H9 (cell line): ENCODE results near the gene CTCF. TPM values are rescaled to one million over a fixed set of nuclear protein-coding genes. Genes with fewer than 3 reads are reported as not detected.

Experiments
- DNase-seq: peaks from one replicate; pipeline ENCODE4 v3.0.0-alpha.2; 2017
- H2AFZ ChIP-seq: one replicate; pipeline ENCODE4 v1.6.1; 2013; ENCODE audit warnings: mild to moderate bottlenecking, low read length, control low read depth, moderate library complexity
- H2AK5ac ChIP-seq: 2 replicates; pipeline ENCODE4 v1.6.1; 2013; ENCODE audit warnings: low read length, control low read depth, mixed read lengths; ENCODE audit not compliant: insufficient read length
- H2BK120ac ChIP-seq: one replicate; pipeline ENCODE4 v1.6.1; 2013; ENCODE audit warnings: low read depth, mild to moderate bottlenecking, low read length, control low read depth, inconsistent platforms; ENCODE audit not compliant: poor library complexity, severe bottlenecking
- H2BK12ac ChIP-seq: 2 replicates; pipeline ENCODE4 v1.6.1; 2013; ENCODE audit warnings: low read length, control low read depth, mixed read lengths, low read depth; ENCODE audit not compliant: insufficient read length
- H2BK15ac ChIP-seq: 2 replicates; pipeline ENCODE4 v1.6.1; 2013; ENCODE audit warnings: low read depth, low read length, control low read depth
- H2BK20ac ChIP-seq: one replicate; pipeline ENCODE4 v1.6.1; 2013; ENCODE audit warnings: low read depth, mild to moderate bottlenecking, low read length, control low read depth, inconsistent platforms; ENCODE audit not compliant: poor library complexity, severe bottlenecking
- H2BK5ac ChIP-seq: 2 replicates; pipeline ENCODE4 v1.6.1; 2013; ENCODE audit warnings: low read length, control low read depth, mixed read lengths; ENCODE audit not compliant: insufficient read length
- H3K14ac ChIP-seq: 2 replicates; pipeline ENCODE4 v1.6.1; 2013; ENCODE audit warnings: low read length, control low read depth; ENCODE audit not compliant: insufficient read depth
- H3K18ac ChIP-seq: 2 replicates; pipeline ENCODE4 v1.6.1; 2013; ENCODE audit warnings: low read depth, mild to moderate bottlenecking, mixed read lengths, low read length, control low read depth; ENCODE audit not compliant: insufficient read length
- H3K23ac ChIP-seq: 2 replicates; pipeline ENCODE4 v1.6.1; 2013; ENCODE audit warnings: low read length, control low read depth, mixed read lengths, low read depth; ENCODE audit not compliant: insufficient read length
- H3K23me2 ChIP-seq: 2 replicates; pipeline ENCODE4 v1.6.1; 2013; ENCODE audit warnings: low read depth, mild to moderate bottlenecking, mixed read lengths, low read length, control low read depth; ENCODE audit not compliant: insufficient read length, poor library complexity, severe bottlenecking
- H3K27ac ChIP-seq: 2 replicates; pipeline ENCODE4 v1.5.1; 2013; ENCODE audit warnings: low read length, control low read depth, mixed read lengths, low read depth; ENCODE audit not compliant: insufficient read length
- H3K27me3 ChIP-seq: 2 replicates; pipeline ENCODE4 v1.6.1; 2013; ENCODE audit warnings: low read length, control low read depth, inconsistent platforms; ENCODE audit not compliant: insufficient read depth
- H3K4ac ChIP-seq: 2 replicates; pipeline ENCODE4 v1.6.1; 2013; ENCODE audit warnings: low read depth, mild to moderate bottlenecking, control low read depth, inconsistent platforms, low read length, moderate library complexity
- H3K4me1 ChIP-seq: 2 replicates; pipeline ENCODE4 v1.6.1; 2013; ENCODE audit warnings: low read length, control low read depth, inconsistent platforms; ENCODE audit not compliant: insufficient read depth
- H3K4me2 ChIP-seq: 2 replicates; pipeline ENCODE4 v1.6.1; 2013; ENCODE audit warnings: low read length, control low read depth, mixed read lengths; ENCODE audit not compliant: insufficient read length, insufficient read depth
- H3K56ac ChIP-seq: 2 replicates; pipeline ENCODE4 v1.6.1; 2013; ENCODE audit warnings: low read depth, mild to moderate bottlenecking, mixed read lengths, low read length, control low read depth; ENCODE audit not compliant: insufficient read length
- H3K79me1 ChIP-seq: 2 replicates; pipeline ENCODE4 v1.6.1; 2013; ENCODE audit warnings: low read depth, mild to moderate bottlenecking, moderate library complexity, low read length, control low read depth, inconsistent platforms; ENCODE audit not compliant: insufficient read depth, poor library complexity, severe bottlenecking
- H3K79me2 ChIP-seq: 2 replicates; pipeline ENCODE4 v1.6.1; 2013; ENCODE audit warnings: low read length, control low read depth, inconsistent platforms; ENCODE audit not compliant: insufficient read depth
- H3K9ac ChIP-seq: 2 replicates; pipeline ENCODE4 v1.6.1; 2013; ENCODE audit warnings: low read length, control low read depth, mixed read lengths; ENCODE audit not compliant: insufficient read length; ENCODE audit errors: extremely low read depth
- H3K9me3 ChIP-seq: one replicate; pipeline ENCODE4 v1.6.1; 2013; ENCODE audit warnings: low read depth, low read length, inconsistent platforms; ENCODE audit not compliant: control insufficient read depth
- H3T11ph ChIP-seq: one replicate; pipeline ENCODE4 v1.6.1; 2013; ENCODE audit warnings: mild to moderate bottlenecking, low read length, control low read depth, inconsistent platforms
- H4K20me1 ChIP-seq: one replicate; pipeline ENCODE4 v1.6.1; 2013; ENCODE audit not compliant: control insufficient read depth, insufficient read length, insufficient read depth
- H4K5ac ChIP-seq: 2 replicates; pipeline ENCODE4 v1.6.1; 2013; ENCODE audit warnings: low read depth, mild to moderate bottlenecking, mixed read lengths, low read length, control low read depth; ENCODE audit not compliant: insufficient read length
- H4K8ac ChIP-seq: replicated peaks from 2 replicates; pipeline ENCODE4 v1.6.1; 2013; ENCODE audit warnings: low read length, control low read depth, mixed read lengths, low read depth; ENCODE audit not compliant: insufficient read length
- H4K91ac ChIP-seq: 2 replicates; pipeline ENCODE4 v1.6.1; 2013; ENCODE audit warnings: low read depth, mild to moderate bottlenecking, moderate library complexity, mixed read lengths, low read length, control low read depth; ENCODE audit not compliant: insufficient read length
- H3K27ac Mint-ChIP-seq, 3 experiments: 2 replicates in 2 of 3; 3 replicates in 1 of 3; pipeline ENCODE4 v1.8.0; 2020 to 2021; ENCODE audit warnings: mixed read lengths in 3 of 3, mild to moderate bottlenecking in 1 of 3, moderate library complexity in 1 of 3
- H3K27me3 Mint-ChIP-seq: 2 replicates; pipeline ENCODE4 v1.8.0; 2021; ENCODE audit warnings: low read depth, mild to moderate bottlenecking, moderate library complexity, mixed read lengths
- H3K36me3 Mint-ChIP-seq, 3 experiments: 2 replicates in 2 of 3; 3 replicates in 1 of 3; pipeline ENCODE4 v1.8.0; 2020 to 2021; ENCODE audit warnings: low read depth in 3 of 3, mixed read lengths in 3 of 3; ENCODE audit not compliant: insufficient read depth in 1 of 3
- H3K4me1 Mint-ChIP-seq, 2 experiments: 2 replicates each; pipeline ENCODE4 v1.8.0; 2020; ENCODE audit warnings: mixed read lengths in 2 of 2
- H3K4me3 Mint-ChIP-seq, 2 experiments: 2 replicates in 1 of 2; 3 replicates in 1 of 2; pipeline ENCODE4 v1.8.0; 2020 to 2021; ENCODE audit warnings: mild to moderate bottlenecking in 2 of 2, mixed read lengths in 2 of 2, moderate library complexity in 1 of 2
- H3K9me3 Mint-ChIP-seq, 2 experiments: 2 replicates in 1 of 2; 3 replicates in 1 of 2; pipeline ENCODE4 v1.8.0; 2020; ENCODE audit warnings: mild to moderate bottlenecking in 2 of 2, mixed read lengths in 2 of 2, moderate library complexity in 1 of 2
- WGBS: extraction: QIAGEN DNeasy Blood & Tissue Kit; methylation state at CpG from one replicate; pipeline ENCODE4 v1.1.7; 2013; ENCODE audit warnings: missing lambda C conversion rate, low lambda C conversion rate, mixed read lengths; ENCODE audit not compliant: insufficient read length; ENCODE audit errors: extremely low coverage; 5-methylcytosine and 5-hydroxymethylcytosine counted together
- total RNA-seq: library from RNA; stranded (reverse); gene quantifications from 2 replicates; pipeline ENCODE4 v1.2.1, GENCODE V29; 2021
- TF ChIP-seq, protein P1 (sequence below): fragments of 200-600 bp; sonication (generic); conservative IDR thresholded peaks from 3 replicates; pipeline ENCODE4 v1.8.0; 2021; ENCODE audit warnings: antibody characterized with exemption, mild to moderate bottlenecking

Gene CTCF
- total RNA-seq, 1 experiment from 2014 or later: 87.3 TPM

DNA sequence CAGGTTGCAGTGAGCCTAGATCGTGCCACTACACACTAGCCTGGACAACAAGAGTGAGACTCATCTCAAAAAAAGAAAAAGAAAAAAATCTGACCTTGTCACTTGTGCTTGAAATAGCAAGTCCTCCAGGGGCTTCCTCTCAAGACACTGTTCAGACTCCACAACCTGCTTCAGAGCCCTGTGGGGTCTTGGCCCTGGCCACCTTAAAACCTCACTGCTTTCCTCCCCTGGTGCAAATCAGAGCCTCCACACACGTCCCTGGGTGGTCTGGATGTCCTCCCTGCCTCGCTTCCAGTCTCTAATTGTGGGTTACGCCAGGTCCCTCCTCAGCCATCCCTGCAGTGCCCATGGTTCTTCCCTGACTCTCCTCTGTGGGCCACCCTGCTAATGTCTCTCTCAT lies 93.0 kb downstream of the CTCF start:
- H3K23ac ChIP-seq: no peak overlapping the region

More for the DNA sequence above, 93.0 kb downstream of the CTCF start:
- no peaks in the 10 kb centered on the region; a peak in 1 of 5 replicates for H3K9me3 Mint-ChIP-seq
- Histone ChIP-seq H2BK12ac (no peak overlapping the region), H2BK20ac (no peak overlapping the region), H3T11ph (no peak overlapping the region), H2AFZ (no peak overlapping the region), H2BK120ac (no peak overlapping the region), H3K4me1 (no peaks in the 10 kb centered on the region), H4K20me1 (no peaks in the 10 kb centered on the region), H3K23me2 (peaks cover 8% of the 10 kb centered on the region), H2BK5ac (no peak overlapping the region), H2AK5ac (no peak overlapping the region), H3K9me3 (no peaks in the 10 kb centered on the region), H3K79me1 (no peaks in the 10 kb centered on the region), H3K27me3 (no peaks in the 10 kb centered on the region; the same call in 1 of the 2 replicates), H2BK15ac (no peak overlapping the region), H3K27ac (no peak overlapping the region), H3K9ac (no peak overlapping the region), H4K91ac (no peak overlapping the region), H3K79me2 (no peaks in the 10 kb centered on the region), H3K4me2 (no peak overlapping the region), H4K5ac (no peak overlapping the region), H3K14ac (no peak overlapping the region), H3K18ac (no peak overlapping the region), H3K4ac (no peak overlapping the region), H4K8ac (no peak overlapping the region), H3K56ac (no peak overlapping the region)
- WGBS: no CpG with 5 or more reads among the region's 4 CpGs
- peak overlapping the region; percentile 12 to 23; a peak in 2 of 5 replicates for H3K4me3 Mint-ChIP-seq
- H3K36me3 Mint-ChIP-seq: peaks cover 11 to 44% (median 32%) of the 10 kb centered on the region in 3 experiments
- DNase-seq: no peak
- TF ChIP-seq, protein P1, sequence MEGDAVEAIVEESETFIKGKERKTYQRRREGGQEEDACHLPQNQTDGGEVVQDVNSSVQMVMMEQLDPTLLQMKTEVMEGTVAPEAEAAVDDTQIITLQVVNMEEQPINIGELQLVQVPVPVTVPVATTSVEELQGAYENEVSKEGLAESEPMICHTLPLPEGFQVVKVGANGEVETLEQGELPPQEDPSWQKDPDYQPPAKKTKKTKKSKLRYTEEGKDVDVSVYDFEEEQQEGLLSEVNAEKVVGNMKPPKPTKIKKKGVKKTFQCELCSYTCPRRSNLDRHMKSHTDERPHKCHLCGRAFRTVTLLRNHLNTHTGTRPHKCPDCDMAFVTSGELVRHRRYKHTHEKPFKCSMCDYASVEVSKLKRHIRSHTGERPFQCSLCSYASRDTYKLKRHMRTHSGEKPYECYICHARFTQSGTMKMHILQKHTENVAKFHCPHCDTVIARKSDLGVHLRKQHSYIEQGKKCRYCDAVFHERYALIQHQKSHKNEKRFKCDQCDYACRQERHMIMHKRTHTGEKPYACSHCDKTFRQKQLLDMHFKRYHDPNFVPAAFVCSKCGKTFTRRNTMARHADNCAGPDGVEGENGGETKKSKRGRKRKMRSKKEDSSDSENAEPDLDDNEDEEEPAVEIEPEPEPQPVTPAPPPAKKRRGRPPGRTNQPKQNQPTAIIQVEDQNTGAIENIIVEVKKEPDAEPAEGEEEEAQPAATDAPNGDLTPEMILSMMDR: no peak
- peaks cover 8 to 10% of the 10 kb centered on the region in 2 experiments for H3K4me1 Mint-ChIP-seq
- 0 out of 7 replicates have a peak overlapping the region, but pooled peaks of 1 of the 3 experiments have one; percentile 13 for H3K27ac Mint-ChIP-seq
- peaks cover 5% of the 10 kb centered on the region for H3K27me3 Mint-ChIP-seq
